Measurements from ENCODE around the gene CERS2. TPM values are rescaled to one million over a fixed set of nuclear protein-coding genes. Genes with fewer than 3 reads are reported as not detected.

Gene CERS2
- total and polyA plus RNA-seq, 2 of the 13 experiments (the other 11 are each of a cell fraction or from before 2014, with no cell fraction given), result 269 to 298 TPM

GRCh38 chr1:150971583-150972416 lies 2.8 kb downstream of the CERS2 start (continued):
- TF ChIP-seq, protein P1, sequence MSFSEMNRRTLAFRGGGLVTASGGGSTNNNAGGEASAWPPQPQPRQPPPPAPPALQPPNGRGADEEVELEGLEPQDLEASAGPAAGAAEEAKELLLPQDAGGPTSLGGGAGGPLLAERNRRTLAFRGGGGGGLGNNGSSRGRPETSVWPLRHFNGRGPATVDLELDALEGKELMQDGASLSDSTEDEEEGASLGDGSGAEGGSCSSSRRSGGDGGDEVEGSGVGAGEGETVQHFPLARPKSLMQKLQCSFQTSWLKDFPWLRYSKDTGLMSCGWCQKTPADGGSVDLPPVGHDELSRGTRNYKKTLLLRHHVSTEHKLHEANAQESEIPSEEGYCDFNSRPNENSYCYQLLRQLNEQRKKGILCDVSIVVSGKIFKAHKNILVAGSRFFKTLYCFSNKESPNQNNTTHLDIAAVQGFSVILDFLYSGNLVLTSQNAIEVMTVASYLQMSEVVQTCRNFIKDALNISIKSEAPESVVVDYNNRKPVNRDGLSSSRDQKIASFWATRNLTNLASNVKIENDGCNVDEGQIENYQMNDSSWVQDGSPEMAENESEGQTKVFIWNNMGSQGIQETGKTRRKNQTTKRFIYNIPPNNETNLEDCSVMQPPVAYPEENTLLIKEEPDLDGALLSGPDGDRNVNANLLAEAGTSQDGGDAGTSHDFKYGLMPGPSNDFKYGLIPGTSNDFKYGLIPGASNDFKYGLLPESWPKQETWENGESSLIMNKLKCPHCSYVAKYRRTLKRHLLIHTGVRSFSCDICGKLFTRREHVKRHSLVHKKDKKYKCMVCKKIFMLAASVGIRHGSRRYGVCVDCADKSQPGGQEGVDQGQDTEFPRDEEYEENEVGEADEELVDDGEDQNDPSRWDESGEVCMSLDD (CRISPR knock-in tag; IDR thresholded peaks at IDR 0.05; ENCODE audit: borderline replicate concordance), result peak; percentile 82
- TF ChIP-seq POLR2AphosphoS2 (IDR thresholded peaks at IDR 0.05; ENCODE audit: low read depth, low read length) (no peak), ETV5 (CRISPR knock-in tag; IDR thresholded peaks at IDR 0.05; ENCODE audit: borderline replicate concordance) (peak; percentile 50), ZNF788 (CRISPR knock-in tag; IDR thresholded peaks at IDR 0.05; ENCODE audit: borderline replicate concordance) (no peak; the same call in 1 of the 2 replicates), ZNF367 (CRISPR knock-in tag; IDR thresholded peaks at IDR 0.05; ENCODE audit: borderline replicate concordance) (no peak), KLF6 (CRISPR knock-in tag; IDR thresholded peaks at IDR 0.05) (peak; percentile 14; the same call in 1 of the 2 replicates), ZSCAN9 (CRISPR knock-in tag; IDR thresholded peaks at IDR 0.05; ENCODE audit: borderline replicate concordance) (no peak), TSC22D2 (CRISPR knock-in tag; IDR thresholded peaks at IDR 0.05; ENCODE audit: borderline replicate concordance) (no peak), SALL1 (CRISPR knock-in tag; IDR thresholded peaks at IDR 0.05) (peak; percentile 24; the same call in 1 of the 2 replicates), ZNF839 (CRISPR knock-in tag; IDR thresholded peaks at IDR 0.05; ENCODE audit: borderline replicate concordance) (no peak), PRDM4 (CRISPR knock-in tag; IDR thresholded peaks at IDR 0.05; ENCODE audit: borderline replicate concordance) (no peak), MXD4 (CRISPR knock-in tag; IDR thresholded peaks at IDR 0.05) (no peak), HMGA1 (CRISPR knock-in tag; conservative IDR thresholded peaks at IDR 0.05) (no peak)
- TF ChIP-seq, protein P2, sequence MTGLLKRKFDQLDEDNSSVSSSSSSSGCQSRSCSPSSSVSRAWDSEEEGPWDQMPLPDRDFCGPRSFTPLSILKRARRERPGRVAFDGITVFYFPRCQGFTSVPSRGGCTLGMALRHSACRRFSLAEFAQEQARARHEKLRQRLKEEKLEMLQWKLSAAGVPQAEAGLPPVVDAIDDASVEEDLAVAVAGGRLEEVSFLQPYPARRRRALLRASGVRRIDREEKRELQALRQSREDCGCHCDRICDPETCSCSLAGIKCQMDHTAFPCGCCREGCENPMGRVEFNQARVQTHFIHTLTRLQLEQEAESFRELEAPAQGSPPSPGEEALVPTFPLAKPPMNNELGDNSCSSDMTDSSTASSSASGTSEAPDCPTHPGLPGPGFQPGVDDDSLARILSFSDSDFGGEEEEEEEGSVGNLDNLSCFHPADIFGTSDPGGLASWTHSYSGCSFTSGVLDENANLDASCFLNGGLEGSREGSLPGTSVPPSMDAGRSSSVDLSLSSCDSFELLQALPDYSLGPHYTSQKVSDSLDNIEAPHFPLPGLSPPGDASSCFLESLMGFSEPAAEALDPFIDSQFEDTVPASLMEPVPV (CRISPR knock-in tag; IDR thresholded peaks at IDR 0.05), result no peak
- TF ChIP-seq, protein P3, sequence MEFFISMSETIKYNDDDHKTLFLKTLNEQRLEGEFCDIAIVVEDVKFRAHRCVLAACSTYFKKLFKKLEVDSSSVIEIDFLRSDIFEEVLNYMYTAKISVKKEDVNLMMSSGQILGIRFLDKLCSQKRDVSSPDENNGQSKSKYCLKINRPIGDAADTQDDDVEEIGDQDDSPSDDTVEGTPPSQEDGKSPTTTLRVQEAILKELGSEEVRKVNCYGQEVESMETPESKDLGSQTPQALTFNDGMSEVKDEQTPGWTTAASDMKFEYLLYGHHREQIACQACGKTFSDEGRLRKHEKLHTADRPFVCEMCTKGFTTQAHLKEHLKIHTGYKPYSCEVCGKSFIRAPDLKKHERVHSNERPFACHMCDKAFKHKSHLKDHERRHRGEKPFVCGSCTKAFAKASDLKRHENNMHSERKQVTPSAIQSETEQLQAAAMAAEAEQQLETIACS (CRISPR knock-in tag; IDR thresholded peaks at IDR 0.05), result no peak
- TF ChIP-seq, protein P4, sequence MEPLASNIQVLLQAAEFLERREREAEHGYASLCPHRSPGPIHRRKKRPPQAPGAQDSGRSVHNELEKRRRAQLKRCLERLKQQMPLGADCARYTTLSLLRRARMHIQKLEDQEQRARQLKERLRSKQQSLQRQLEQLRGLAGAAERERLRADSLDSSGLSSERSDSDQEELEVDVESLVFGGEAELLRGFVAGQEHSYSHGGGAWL (CRISPR knock-in tag; IDR thresholded peaks at IDR 0.05), result peak; percentile 36; the same call in 1 of the 2 replicates
- TF ChIP-seq, protein P5, sequence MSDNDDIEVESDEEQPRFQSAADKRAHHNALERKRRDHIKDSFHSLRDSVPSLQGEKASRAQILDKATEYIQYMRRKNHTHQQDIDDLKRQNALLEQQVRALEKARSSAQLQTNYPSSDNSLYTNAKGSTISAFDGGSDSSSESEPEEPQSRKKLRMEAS (IDR thresholded peaks at IDR 0.05), result peak; percentile 66
